ENCODE results near the gene RPL11.

GRCh38 chr1:23718482-23718881 is 26.9 kb downstream of the RPL11 start:
- TF ChIP-seq EZH2 (IDR thresholded peaks at IDR 0.05; ENCODE audit: insufficient read depth, poor library complexity, severe bottlenecking) (no peak), EZH2phosphoT487 (IDR thresholded peaks at IDR 0.05; ENCODE audit: insufficient read depth, low read depth) (no peak)
